HepG2 (cell line): Measurements from ENCODE around the gene ZNF74.

Experiments
- CBFB ChIP-seq: sonication (generic); formaldehyde crosslinking; IDR thresholded peaks from 2 replicates; pipeline ENCODE4 v1.4.0; 2020; ENCODE audit warnings: missing genetic modification reagents
- CHD2 ChIP-seq: IDR thresholded peaks from 2 replicates; pipeline ENCODE4 v1.6.1; 2011; ENCODE audit warnings: low read depth, low read length, improper control_type of control experiment
- ISL2 ChIP-seq: sonication (generic); formaldehyde crosslinking; IDR thresholded peaks from 2 replicates; pipeline ENCODE4 v1.5.0; 2020; ENCODE audit warnings: missing genetic modification reagents
- NR2F2 ChIP-seq: IDR thresholded peaks from 2 replicates; pipeline ENCODE4 v1.6.1; 2012; ENCODE audit warnings: low read depth, inconsistent platforms, borderline replicate concordance
- PHF21A ChIP-seq: sonication (generic); formaldehyde crosslinking; IDR thresholded peaks from 2 replicates; pipeline ENCODE4 v1.5.0; 2020; ENCODE audit warnings: mild to moderate bottlenecking, missing genetic modification reagents
- POLR2AphosphoS5 ChIP-seq: IDR thresholded peaks from 2 replicates; pipeline ENCODE4 v1.6.1; 2012; ENCODE audit warnings: low read depth, low read length
- PTBP1 ChIP-seq: fragments of 200-400 bp; formaldehyde crosslinking; IDR thresholded peaks from 2 replicates; pipeline ENCODE4 v1.6.1; 2018; ENCODE audit warnings: low read length, low read depth; ENCODE audit not compliant: poor library complexity, severe bottlenecking
- SATB2 ChIP-seq: sonication (generic); formaldehyde crosslinking; IDR thresholded peaks from 2 replicates; pipeline ENCODE4 v1.5.0; 2020; ENCODE audit warnings: missing genetic modification reagents
- ZNF253 ChIP-seq: sonication (generic); formaldehyde crosslinking; IDR thresholded peaks from 2 replicates; pipeline ENCODE4 v1.8.0; 2022; ENCODE audit warnings: mild to moderate bottlenecking, missing genetic modification reagents, borderline replicate concordance
- ZNF549 ChIP-seq: sonication (generic); formaldehyde crosslinking; IDR thresholded peaks from 2 replicates; pipeline ENCODE4 v1.5.0; 2020; ENCODE audit warnings: missing genetic modification reagents
- ZNF552 ChIP-seq: sonication (generic); formaldehyde crosslinking; IDR thresholded peaks from 2 replicates; pipeline ENCODE4 v1.9.0; 2022; ENCODE audit warnings: missing genetic modification reagents, mild to moderate bottlenecking, borderline replicate concordance
- ZNF749 ChIP-seq: sonication (generic); formaldehyde crosslinking; IDR thresholded peaks from 2 replicates; pipeline ENCODE4 v1.8.0; 2022; ENCODE audit warnings: mild to moderate bottlenecking, missing genetic modification reagents, moderate library complexity, borderline replicate concordance

- TF ChIP-seq PTBP1 (no peak), CHD2 (no peak), CBFB (no peak), POLR2AphosphoS5 (no peak), ZNF552 (no peak), PHF21A (CRISPR knock-in tag) (no peak), NR2F2 (no peak), ZNF749 (CRISPR knock-in tag) (no peak), SATB2 (CRISPR knock-in tag) (no peak), ZNF253 (no peak), ISL2 (no peak), ZNF549 (CRISPR knock-in tag) (no peak)
Measured at GRCh38 chr22:20430720-20431510, 37.0 kb downstream of the ZNF74 start.
